ENCODE data around the gene LPIN2.
A peak's percentile ranks its signal among the peaks of the same experiment; 100 is the strongest.

LPIN2 gene

GRCh38 chr18:2984091-2984490 is 28.9 kb downstream of the LPIN2 start:
- DNase-seq (ENCODE audit: low read depth in 3 of 3, low spot score in 1 of 3), result no peak

GRCh38 chr18:2983296-2983695 is 29.6 kb downstream of the LPIN2 start:
- DNase-seq (ENCODE audit: low read depth in 3 of 3, low spot score in 1 of 3), result no peak

DNA sequence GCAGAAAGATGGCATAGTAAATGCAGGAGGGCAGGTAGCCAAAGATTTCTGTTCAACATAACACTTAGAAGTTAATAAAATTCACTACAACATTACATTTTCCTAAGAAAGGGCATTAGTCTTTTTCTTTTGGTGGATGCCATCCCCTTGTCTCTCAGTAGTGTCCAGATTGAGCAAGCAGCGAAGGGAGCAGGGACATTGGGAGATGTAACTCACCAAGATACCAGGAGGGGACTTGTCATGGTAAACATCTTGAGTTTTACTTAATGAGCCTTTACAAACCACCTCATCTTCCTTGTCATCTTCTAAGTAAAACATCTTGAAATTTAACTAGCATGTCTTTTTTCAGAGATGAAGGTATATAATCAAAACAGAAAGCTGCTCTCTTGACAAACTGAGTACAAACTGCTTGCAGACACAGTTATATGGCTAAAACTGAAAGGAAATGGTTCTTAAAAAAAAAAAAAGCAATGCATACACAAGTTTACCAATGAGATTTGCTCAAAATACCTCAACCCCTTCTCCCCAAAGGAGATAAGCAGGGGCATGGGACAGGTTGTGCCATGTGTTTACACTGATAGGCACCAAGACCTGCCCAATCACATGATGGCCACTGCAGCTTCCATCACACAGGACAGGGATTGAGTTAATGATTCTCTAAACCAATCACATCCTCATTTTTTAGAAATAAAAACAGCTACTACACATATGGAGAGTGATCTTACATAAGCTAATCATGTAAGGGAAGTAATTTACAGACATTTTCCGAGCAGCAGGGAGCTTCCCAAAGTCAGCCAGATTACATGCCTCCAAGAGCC is 30.3 kb downstream of the LPIN2 start:
- DNase-seq (ENCODE audit: low read depth in 3 of 3, low spot score in 1 of 3), result no peak

DNA sequence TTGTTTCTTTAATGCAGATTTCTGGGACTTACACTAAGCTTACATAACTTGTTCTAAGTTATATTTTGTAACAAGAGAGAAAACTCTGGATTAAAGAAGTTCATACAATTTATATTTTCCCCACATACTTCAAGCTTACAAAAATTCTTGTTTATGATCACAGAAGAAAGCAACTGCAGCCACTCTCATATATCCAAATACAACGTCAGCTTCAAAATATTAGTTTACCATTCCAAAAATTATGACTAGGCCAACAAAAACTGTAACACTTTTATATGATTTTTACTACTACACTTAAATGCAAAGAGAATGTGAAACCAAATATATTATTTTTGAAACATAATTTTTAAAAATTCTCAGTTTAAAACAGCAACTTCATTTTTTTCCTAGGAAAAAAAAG is 30.9 kb downstream of the LPIN2 start:
- no peak for DNase-seq (ENCODE audit: low read depth in 3 of 3, low spot score in 1 of 3)

DNA sequence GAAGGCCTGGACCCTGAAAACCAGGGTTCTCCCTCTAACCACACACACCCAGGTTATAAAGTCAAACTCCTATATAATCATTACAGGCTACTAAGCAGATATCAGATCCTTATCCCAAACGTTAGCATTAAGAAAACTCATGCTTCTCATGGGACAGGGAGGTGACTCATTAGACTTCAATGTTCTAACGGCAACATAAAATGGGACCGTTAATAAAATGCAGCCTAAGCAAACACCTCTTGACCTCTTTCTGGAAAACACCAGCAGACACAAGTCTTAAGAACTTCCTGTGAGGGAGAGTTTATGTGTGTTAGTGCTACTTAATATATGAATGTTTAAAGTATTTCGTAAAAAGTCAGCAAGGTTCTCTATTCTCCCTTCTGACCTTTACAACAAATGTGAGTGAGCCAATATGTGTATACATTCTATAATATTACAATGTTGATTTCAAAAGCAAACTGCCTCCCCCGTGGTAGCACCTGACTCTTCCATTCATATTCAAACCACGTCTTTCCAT is 31.7 kb downstream of the LPIN2 start:
- DNase-seq (ENCODE audit: low read depth in 3 of 3, low spot score in 1 of 3), result no peak

GRCh38 chr18:2979871-2980790 is 32.8 kb downstream of the LPIN2 start:
- no peak for DNase-seq (ENCODE audit: low read depth in 3 of 3, low spot score in 1 of 3)

- DNase-seq (ENCODE audit: low read depth in 3 of 3, low spot score in 1 of 3), result no peak
Observed at GRCh38 chr18:2979129-2979528, 33.8 kb downstream of the LPIN2 start.

DNA sequence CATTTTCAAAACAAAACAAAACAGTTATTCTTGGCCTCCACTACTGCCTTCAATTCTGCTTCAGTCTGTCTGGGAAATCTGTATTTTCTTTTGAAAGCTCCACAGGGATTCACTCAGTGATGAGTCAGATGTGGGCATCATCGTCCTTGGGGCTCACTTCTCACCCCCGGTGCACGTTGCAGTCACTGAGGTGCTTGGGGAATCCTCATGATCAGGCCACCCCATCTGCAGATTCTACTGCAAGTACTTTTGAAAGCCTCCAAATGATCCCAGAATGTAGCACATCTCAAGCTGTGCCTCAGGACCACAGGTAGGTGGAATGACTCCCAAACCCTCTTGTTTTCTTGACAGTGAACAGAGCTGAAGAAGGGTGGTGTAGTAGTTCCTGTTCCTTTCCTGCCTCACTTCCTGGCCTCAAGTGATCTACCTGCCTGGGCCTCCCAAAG is 34.3 kb downstream of the LPIN2 start:
- no peak for DNase-seq (ENCODE audit: low read depth in 3 of 3, low spot score in 1 of 3)

GRCh38 chr18:2978208-2978607 is 34.7 kb downstream of the LPIN2 start:
- no peak for DNase-seq (ENCODE audit: low read depth in 3 of 3, low spot score in 1 of 3)

DNA sequence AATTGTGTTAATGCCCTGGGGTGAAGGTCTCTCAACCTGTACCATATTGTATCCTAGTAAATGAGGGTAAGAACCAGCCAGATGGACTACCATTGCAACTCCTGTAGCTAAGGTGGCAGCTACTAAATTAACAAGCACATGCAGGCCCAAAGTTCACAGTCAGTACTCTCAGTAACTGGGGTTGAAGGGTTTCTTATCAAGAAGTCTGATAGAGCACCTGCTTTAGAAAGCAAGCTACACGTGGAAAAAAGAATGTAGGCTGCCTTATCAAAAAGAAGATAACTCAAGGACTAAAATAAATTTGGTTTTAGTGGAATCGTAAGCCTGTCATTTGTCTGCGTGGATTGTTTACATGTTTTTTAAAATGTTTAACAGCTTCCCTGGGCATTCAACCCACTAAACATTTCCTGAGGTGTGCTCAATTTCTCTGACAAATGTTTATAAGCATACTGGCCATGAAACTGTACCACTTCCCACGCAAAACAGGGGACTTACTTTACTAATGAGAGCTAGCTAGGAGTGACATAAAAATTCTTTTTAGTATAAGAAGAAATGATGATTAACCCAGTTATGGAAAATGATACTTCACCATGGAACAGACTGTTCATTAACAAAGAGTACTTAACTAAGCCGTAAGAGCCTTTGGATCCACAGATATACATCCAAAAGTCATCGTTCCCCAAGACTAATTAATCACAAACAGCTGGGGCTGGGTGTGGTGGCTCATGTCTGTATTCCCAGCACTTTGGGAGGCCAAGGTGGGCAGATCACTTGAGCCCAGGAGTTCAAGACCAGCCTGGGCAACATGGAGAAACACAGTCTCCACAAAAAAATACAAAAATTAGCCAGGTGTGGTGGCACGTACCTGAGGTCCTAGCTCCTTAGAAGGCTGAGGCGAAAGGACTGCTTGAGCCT is 36.5 kb downstream of the LPIN2 start:
- DNase-seq (ENCODE audit: low read depth in 3 of 3, low spot score in 1 of 3), result no peak

- DNase-seq (ENCODE audit: low read depth in 3 of 3, low spot score in 1 of 3), result no peak
Observed at GRCh38 chr18:2974731-2975130, 38.2 kb downstream of the LPIN2 start.

- peak in 2 of 3 donors; percentile 36 to 40 for DNase-seq (ENCODE audit: low read depth in 3 of 3, low spot score in 1 of 3)
Observed at GRCh38 chr18:2971741-2972552, 41.0 kb downstream of the LPIN2 start.

DNA sequence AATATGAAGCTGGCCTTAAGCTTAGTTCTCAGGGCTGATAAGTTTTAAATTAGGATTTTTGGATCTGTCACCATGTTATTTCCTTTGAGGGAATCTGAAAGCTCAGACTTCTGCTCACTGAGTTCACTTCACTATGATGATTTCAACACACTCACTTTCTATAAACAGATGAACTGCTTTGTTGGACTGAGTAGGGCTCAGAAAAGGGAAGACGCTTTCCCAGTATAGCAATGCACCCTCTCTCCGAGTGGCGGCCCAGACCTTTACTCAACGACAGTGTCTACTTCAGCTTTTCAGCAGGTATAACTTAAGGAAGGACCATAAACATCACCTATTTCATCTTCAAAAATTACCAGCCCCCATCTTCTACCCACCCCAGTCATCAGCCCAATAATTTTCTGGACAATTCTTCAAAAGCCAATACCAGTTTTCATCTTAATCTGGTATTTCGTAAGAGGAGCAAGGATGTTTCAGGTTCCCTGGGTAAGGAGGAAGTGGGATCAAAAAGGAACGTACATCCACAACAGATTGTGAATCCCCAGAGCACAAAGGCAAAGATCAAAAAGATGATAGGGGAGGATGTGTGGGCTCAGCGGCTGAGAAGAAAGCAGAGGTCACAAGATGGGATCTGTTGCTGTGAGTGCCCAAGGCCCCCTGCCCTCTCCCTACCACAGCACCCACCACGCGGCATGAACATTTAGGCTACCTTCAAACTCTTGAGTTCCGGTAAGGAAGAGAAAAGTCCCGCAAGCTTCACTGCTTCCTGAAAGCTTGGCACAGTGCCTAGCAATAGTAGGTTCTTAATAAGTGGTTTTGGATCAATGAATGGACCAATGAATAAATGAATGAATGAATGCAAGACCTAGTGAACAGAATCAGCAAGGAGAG is 41.9 kb downstream of the LPIN2 start:
- DNase-seq (ENCODE audit: low read depth in 3 of 3, low spot score in 1 of 3), result no peak

DNA sequence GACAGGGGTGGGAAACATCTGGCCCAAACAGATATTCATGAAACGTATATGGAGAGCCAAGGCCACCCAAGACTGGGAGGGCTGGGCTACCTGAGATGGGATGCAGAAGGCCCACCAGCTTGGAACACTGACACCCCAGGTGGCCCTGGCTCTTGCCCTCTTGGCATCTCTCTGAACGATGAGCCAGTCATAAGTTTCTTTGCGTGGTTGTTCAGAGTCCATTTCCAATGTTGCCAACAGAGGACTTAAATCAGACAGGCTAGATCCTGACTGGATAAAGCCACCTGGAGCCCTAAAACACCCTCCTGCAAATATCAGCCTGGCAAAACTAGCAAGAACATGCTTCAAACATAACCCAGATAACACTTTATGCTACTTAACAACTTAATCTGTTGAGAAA is 42.6 kb downstream of the LPIN2 start:
- no peak for DNase-seq (ENCODE audit: low read depth in 3 of 3, low spot score in 1 of 3)

GRCh38 chr18:2969695-2970094 is 43.2 kb downstream of the LPIN2 start:
- no peak for DNase-seq (ENCODE audit: low read depth in 3 of 3, low spot score in 1 of 3)

- no peak for DNase-seq (ENCODE audit: low read depth in 3 of 3, low spot score in 1 of 3)
Observed at GRCh38 chr18:2968606-2969005, 44.3 kb downstream of the LPIN2 start.

GRCh38 chr18:2967820-2968219 is 45.1 kb downstream of the LPIN2 start:
- DNase-seq (ENCODE audit: low read depth in 3 of 3, low spot score in 1 of 3), result no peak

DNA sequence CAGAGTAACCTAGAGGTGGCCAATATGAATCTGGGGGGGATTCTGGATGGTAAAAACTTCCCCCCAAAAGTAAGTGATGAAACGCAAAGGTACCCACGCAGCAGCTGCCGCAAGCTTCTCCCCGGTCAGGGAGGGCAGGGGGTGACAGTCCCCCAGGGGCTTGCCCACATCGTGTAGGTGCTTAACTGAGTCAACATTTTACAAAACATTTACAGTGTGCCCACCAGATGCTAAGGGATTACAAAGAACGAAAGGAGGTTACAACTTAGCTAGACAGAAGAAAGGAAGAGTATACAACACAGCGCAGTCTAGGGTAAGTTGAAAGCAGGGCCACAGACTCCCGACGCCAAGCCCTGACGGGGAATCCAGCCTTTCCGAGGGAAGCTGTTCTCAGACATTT is 45.6 kb downstream of the LPIN2 start:
- no peak for DNase-seq (ENCODE audit: low read depth in 3 of 3, low spot score in 1 of 3)

- no peak for DNase-seq (ENCODE audit: low read depth in 3 of 3, low spot score in 1 of 3)
Observed at GRCh38 chr18:2966560-2966959, 46.4 kb downstream of the LPIN2 start.

Measured in stimulated activated CD4-positive, alpha-beta T cell treated with anti-CD3 and anti-CD28 coated beads, TNF-alpha, amount 100 ng/mL, for 1 hour (primary cell).